GM12892 (cell line): Measurements from ENCODE around the gene FAM120A.

Experiments
- POLR2A ChIP-seq: IDR thresholded peaks from 2 replicates; pipeline ENCODE4 v1.6.1; 2011; ENCODE audit warnings: low read depth, low read length, control low read depth
- POLR2AphosphoS5 ChIP-seq: IDR thresholded peaks from 2 replicates; pipeline ENCODE4 v1.6.1; 2011; ENCODE audit warnings: low read depth, low read length, control low read depth
- TAF1 ChIP-seq: IDR thresholded peaks from 2 replicates; pipeline ENCODE4 v1.6.1; 2011; ENCODE audit warnings: low read depth, mild to moderate bottlenecking, control low read depth, low read length, borderline replicate concordance

- TF ChIP-seq POLR2A (no peak), POLR2AphosphoS5 (no peak), TAF1 (no peak)
Observed at GRCh38 chr9:93577975-93578682, 126.6 kb downstream of the FAM120A start.
